ENCODE results near the gene BDKRB2.

BDKRB2 gene

GRCh38 chr14:96208739-96209138, 4.1 kb downstream of the BDKRB2 start (continued):
- no peak for TF ChIP-seq POU6F1 (CRISPR knock-in tag; IDR thresholded peaks at IDR 0.05; ENCODE audit: borderline replicate concordance, low read depth)
- no peak for TF ChIP-seq CSDC2 (CRISPR knock-in tag; IDR thresholded peaks at IDR 0.05)

DNA sequence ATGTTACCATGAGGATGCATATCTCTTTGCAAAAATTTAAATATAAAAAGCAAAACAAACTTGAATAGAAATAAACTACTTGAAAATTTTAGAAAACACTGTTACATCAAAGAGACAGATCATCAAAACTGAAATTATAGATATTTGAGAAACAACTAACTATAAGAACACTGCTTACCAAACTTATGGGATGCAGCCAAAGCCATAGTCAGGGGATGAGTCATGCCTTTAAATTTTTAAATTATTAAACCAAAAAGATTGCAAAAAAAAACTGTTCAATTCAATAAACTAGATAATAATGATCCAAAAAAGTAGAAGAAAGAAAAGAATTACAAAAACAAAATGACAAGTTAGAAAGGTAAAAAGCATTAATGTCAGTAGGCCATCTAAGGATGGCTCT, 7.5 kb downstream of the BDKRB2 start:
- TF ChIP-seq, protein P1, sequence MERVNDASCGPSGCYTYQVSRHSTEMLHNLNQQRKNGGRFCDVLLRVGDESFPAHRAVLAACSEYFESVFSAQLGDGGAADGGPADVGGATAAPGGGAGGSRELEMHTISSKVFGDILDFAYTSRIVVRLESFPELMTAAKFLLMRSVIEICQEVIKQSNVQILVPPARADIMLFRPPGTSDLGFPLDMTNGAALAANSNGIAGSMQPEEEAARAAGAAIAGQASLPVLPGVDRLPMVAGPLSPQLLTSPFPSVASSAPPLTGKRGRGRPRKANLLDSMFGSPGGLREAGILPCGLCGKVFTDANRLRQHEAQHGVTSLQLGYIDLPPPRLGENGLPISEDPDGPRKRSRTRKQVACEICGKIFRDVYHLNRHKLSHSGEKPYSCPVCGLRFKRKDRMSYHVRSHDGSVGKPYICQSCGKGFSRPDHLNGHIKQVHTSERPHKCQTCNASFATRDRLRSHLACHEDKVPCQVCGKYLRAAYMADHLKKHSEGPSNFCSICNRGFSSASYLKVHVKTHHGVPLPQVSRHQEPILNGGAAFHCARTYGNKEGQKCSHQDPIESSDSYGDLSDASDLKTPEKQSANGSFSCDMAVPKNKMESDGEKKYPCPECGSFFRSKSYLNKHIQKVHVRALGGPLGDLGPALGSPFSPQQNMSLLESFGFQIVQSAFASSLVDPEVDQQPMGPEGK (CRISPR knock-in tag; IDR thresholded peaks at IDR 0.05; ENCODE audit: borderline replicate concordance) = no peak
- no peak for TF ChIP-seq ZNF8 (CRISPR knock-in tag; IDR thresholded peaks at IDR 0.05)
- TF ChIP-seq POU6F1 (CRISPR knock-in tag; IDR thresholded peaks at IDR 0.05; ENCODE audit: borderline replicate concordance, low read depth) = no peak
- TF ChIP-seq TSHZ2 (CRISPR knock-in tag; IDR thresholded peaks at IDR 0.05) = no peak
- no peak for TF ChIP-seq SNAI2 (CRISPR knock-in tag; IDR thresholded peaks at IDR 0.05)
- no peak for TF ChIP-seq PPARA (CRISPR knock-in tag; IDR thresholded peaks at IDR 0.05; ENCODE audit: borderline replicate concordance)
- no peak for TF ChIP-seq ZFP3 (CRISPR knock-in tag; IDR thresholded peaks at IDR 0.05)
- TF ChIP-seq OSR1 (CRISPR knock-in tag; IDR thresholded peaks at IDR 0.05) = no peak
- TF ChIP-seq ZNF70 (CRISPR knock-in tag; IDR thresholded peaks at IDR 0.05) = no peak
- no peak for TF ChIP-seq TOX (CRISPR knock-in tag; IDR thresholded peaks at IDR 0.05; ENCODE audit: borderline replicate concordance)
- TF ChIP-seq, protein P2, sequence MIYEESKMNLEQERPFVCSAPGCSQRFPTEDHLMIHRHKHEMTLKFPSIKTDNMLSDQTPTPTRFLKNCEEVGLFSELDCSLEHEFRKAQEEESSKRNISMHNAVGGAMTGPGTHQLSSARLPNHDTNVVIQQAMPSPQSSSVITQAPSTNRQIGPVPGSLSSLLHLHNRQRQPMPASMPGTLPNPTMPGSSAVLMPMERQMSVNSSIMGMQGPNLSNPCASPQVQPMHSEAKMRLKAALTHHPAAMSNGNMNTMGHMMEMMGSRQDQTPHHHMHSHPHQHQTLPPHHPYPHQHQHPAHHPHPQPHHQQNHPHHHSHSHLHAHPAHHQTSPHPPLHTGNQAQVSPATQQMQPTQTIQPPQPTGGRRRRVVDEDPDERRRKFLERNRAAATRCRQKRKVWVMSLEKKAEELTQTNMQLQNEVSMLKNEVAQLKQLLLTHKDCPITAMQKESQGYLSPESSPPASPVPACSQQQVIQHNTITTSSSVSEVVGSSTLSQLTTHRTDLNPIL (CRISPR knock-in tag; IDR thresholded peaks at IDR 0.05; ENCODE audit: low read depth) = no peak
- no peak for TF ChIP-seq ZNF565 (CRISPR knock-in tag; conservative IDR thresholded peaks at IDR 0.05; ENCODE audit: low read depth)
- no peak for TF ChIP-seq ZFP30 (CRISPR knock-in tag; IDR thresholded peaks at IDR 0.05)
- no peak for TF ChIP-seq RARB (CRISPR knock-in tag; IDR thresholded peaks at IDR 0.05)
- no peak for TF ChIP-seq CSDC2 (CRISPR knock-in tag; IDR thresholded peaks at IDR 0.05)
- no peak for TF ChIP-seq GLIS3 (CRISPR knock-in tag; IDR thresholded peaks at IDR 0.05)
- no peak for ATAC-seq

GRCh38 chr14:96212896-96213295, 8.3 kb downstream of the BDKRB2 start:
- TF ChIP-seq ESRRG (CRISPR knock-in tag; IDR thresholded peaks at IDR 0.05) (no peak), ZFP3 (CRISPR knock-in tag; IDR thresholded peaks at IDR 0.05) (no peak), ARNTL (CRISPR knock-in tag; IDR thresholded peaks at IDR 0.05; ENCODE audit: borderline replicate concordance, low read depth) (no peak), BACH2 (CRISPR knock-in tag; IDR thresholded peaks at IDR 0.05; ENCODE audit: borderline replicate concordance) (no peak), ZNF8 (CRISPR knock-in tag; IDR thresholded peaks at IDR 0.05) (no peak), TCF4 (CRISPR knock-in tag; IDR thresholded peaks at IDR 0.05; ENCODE audit: borderline replicate concordance) (no peak), GLIS3 (CRISPR knock-in tag; IDR thresholded peaks at IDR 0.05) (no peak)
- TF ChIP-seq, protein P2 (CRISPR knock-in tag; IDR thresholded peaks at IDR 0.05; ENCODE audit: low read depth) = no peak
- TF ChIP-seq, protein P1 (CRISPR knock-in tag; IDR thresholded peaks at IDR 0.05; ENCODE audit: borderline replicate concordance) = no peak
- no peak for ATAC-seq

Data from SK-N-SH treated with all-trans-retinoic acid at 6 μM for 48 hours (cell line).